Measurements from ENCODE around the gene KCNH1.

The KCNH1 gene

DNA sequence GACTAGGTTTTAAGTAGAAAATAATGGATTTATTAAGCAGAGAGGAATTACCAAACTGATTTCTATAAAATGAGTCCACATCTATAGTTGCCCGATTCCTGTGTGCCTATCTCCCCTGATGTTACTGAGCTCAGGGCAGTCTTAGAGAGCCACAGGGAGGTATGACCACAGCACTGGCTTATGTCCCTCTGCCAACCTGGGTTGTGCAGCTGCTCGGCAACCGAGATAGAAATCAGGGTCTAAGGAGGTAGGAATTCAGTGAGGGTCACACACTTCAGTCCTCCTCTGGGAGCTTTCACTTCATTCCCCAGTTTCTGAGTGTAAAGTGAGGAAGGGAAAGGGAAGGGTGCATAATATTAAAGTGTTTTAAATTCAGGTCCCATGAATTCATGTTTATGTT lies 386.8 kb downstream of the KCNH1 start:
- DNase-seq, result no peak

- DNase-seq, result no peak
These were observed 387.8 kb downstream of the KCNH1 start for GRCh38 chr1:210746024-210746731.

GRCh38 chr1:210743038-210743437 lies 390.9 kb downstream of the KCNH1 start:
- no peak for DNase-seq

GRCh38 chr1:210741564-210741963 lies 392.4 kb downstream of the KCNH1 start:
- no peak for DNase-seq

DNA sequence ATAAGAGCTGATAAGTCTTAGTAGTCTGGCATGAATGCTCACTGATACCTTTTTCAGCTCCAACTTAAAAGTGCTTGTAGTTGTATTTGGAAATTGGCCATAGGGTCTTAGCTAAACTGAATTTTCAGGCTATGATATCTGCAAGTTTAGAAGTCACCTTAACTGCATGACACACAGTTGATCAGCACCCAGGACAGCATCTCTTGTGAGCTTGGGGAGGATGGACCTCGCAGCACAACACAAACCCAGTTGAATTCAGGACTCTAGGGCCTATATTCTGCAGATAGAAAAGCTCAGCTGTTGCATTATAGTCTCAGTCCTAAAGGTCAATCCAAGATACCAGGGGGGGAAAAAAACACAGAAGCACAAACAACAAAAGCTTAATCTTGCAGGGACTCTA lies 394.3 kb downstream of the KCNH1 start:
- DNase-seq, result no peak

DNA sequence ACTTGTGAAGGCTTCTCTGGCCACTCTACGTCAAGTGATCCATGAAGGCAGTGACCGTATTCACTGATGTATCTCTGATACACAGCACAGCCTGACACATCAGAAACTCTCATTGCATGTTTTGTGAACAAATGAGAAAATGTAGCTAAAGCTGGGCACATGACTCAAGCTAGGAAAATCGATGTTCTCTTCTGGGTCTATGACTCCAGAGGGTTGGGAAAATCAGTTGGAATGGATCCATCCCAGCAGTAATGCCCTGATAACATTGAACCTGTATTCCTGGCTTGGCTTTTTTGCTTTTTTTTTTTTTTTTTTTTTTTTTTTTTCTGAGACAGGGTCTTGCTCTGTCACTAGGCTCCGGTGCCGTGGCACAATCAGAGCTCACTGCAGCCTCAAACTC lies 395.7 kb downstream of the KCNH1 start:
- no peak for DNase-seq

DNA sequence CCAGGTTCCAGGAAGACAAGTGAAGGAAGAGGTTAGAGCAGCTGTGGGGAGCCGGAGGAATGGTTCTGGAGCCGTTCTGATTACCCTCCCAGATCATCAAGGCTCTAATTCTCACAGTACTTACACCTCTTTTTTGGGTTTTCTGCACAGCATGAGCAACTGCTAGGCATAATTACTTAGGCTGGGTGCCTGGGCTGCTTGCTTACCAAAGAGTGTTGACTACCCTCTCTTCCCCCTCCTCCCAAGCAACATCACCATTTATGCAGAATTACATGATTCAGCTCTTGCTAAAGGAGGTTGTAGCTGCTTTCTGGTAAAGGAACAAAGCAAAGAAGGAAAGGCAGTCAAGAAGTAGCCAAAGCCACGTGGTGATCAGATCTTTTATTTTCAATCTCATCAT lies 397.2 kb downstream of the KCNH1 start:
- DNase-seq, result no peak

DNA sequence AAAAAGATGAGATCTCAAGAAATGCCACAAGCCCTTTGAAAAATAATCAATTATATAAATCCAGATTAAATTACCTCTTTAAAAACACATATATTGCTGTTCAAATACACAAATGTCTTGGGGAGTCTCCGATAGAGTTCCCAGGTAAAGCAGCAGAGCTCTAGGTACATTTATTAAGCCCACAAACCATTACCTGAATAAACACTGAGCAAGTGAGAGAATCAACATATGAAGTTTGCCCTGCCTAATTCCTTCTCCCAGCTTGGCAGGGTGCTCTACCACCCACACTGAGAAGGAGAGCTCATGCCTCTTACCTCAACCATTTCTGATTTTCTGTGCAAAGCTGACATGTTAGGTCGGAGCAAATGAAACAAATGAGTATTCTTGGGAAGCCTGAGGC lies 402.4 kb downstream of the KCNH1 start:
- no peak for DNase-seq

DNA sequence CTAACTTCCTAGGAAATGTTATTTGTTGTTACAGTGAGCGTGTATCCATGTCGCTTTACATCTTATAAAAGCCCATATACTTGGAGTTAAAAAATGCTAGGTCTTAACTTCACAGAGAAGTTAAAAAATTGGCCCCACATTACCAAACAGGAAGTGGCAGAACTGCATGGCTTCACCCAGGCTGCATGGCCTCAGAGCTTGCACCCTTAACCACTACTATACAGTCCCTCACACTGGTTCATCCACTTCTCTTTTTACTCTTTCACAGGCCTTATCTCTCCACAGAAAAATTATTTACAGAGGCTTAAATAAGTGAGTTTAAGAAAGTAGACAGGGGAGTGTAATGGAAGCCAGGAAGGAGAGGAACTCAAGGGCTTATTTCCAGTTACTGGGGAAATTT lies 402.8 kb downstream of the KCNH1 start:
- no peak for DNase-seq

DNA sequence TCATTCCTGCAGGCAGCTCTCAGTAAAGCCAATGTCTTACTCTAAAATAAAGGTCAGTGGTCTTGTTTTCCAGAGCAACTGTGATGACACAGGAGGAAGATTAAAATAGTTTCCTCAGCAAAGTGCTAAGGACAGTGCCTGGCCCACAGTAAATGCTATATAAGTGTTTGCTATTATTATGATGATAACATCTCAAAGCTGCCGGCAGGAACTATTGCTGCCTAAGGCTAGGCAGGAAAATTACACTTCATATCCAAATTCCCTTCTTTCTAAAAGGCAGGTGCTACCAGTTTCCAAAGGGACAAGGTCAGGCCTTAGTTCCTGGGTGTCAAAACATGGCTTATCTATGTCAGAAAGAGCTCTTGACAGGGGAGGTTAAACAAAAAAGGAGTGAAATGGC lies 403.9 kb downstream of the KCNH1 start:
- no peak for DNase-seq

GRCh38 chr1:210728437-210729149 lies 405.4 kb downstream of the KCNH1 start:
- no peak for DNase-seq

GRCh38 chr1:210727709-210728108 lies 406.2 kb downstream of the KCNH1 start:
- DNase-seq, result no peak

- DNase-seq, result peak; percentile 2
These were observed 407.3 kb downstream of the KCNH1 start for GRCh38 chr1:210726621-210727020.

- DNase-seq, result no peak
These were observed 409.2 kb downstream of the KCNH1 start for GRCh38 chr1:210724768-210725167.

DNA sequence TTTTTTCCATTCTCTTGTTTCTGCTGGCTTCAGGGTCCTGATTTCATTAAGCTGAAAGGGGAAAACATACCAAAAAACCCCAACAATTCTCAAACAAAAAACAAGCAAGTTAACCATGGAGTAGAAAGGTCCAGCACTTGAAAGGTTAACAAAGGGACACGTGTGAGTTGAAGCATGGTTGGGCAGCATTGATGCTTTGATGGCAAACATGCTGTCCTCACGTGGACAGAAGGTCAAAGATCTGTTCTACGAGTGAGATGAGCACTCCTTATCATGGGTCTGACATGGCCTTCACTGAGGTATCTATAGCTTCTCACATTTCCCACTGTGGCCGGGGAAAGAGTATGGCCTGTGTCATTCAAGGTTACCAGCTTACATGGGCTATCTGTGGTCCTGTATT lies 410.3 kb downstream of the KCNH1 start:
- DNase-seq, result no peak

GRCh38 chr1:210722410-210723081 lies 411.4 kb downstream of the KCNH1 start:
- DNase-seq, result no peak

DNA sequence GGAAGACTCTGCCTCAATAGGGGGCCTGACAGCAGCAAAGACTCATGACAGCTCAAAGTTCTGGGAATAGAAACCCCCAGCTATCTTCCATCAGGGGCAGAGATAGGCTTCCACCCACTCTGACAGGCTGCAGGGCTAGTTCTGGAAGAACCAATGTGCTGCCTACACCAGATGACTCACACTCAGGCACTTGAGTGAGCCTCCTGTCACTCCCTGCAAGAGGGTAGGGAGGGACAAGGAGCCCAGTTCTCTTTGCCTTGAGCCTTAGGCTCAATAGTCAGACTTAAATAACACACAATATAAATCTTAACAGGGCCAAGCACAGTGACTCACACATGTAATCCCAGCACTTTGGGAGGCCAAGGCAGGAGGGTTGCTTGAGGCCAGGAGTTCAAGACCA lies 418.9 kb downstream of the KCNH1 start:
- no peak for DNase-seq

DNA sequence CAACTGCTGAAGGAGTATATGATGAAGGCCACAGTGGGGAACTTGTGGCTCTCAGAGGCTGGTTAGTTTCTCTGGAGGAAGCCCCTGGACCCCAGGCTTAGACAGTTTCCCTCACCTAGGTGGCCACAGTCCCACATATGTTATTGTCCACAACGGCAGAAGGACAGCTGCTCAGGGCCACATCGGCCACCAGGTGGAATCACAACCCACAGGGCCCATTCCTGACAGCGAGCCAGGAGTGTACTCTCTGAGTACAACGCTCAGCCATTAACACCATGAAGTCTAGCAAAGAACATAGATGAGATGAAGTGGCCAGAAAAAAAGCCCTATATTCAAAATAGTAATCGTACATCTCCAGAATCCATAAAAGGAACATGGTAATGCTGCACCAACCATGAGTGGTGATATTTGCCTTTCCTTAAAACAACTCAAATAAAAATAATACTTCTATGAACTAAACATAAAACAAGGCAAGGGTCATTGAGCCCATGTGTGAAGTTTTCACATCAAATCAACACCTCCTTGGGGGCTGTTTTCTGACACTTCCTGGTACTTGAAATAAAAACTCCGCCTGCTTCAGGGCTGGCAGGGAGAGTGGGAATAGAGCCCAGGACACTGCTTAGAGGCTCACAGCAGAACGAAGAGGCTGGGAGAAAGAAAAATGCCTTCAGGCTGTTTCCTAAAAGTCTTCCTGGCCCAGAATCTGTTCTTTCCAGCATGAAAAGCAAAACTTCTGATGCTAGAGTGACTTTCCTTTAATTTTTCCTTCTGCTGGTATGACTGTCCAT lies 421.9 kb downstream of the KCNH1 start:
- no peak for DNase-seq

DNA sequence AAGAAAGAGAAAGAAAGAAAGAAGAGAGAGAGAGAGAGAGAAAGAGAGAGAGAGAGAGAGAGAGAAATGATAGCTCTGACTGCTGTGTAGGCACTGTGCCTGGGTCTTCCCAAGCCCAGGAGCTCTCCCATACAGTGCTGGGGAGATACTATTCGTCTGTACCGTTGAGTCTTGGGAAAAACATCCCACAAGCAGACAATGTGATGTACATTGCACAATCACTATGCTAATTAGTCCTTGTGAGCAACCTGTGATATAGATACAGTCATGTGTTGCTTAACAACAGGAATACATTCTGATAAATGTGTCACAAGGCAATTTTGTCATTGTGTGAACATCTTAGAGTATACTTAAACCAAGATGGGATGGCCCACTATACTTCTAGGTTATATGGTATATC lies 424.2 kb downstream of the KCNH1 start:
- DNase-seq, result no peak

- no peak for DNase-seq
These were observed 426.4 kb downstream of the KCNH1 start for GRCh38 chr1:210707300-210708240.

DNA sequence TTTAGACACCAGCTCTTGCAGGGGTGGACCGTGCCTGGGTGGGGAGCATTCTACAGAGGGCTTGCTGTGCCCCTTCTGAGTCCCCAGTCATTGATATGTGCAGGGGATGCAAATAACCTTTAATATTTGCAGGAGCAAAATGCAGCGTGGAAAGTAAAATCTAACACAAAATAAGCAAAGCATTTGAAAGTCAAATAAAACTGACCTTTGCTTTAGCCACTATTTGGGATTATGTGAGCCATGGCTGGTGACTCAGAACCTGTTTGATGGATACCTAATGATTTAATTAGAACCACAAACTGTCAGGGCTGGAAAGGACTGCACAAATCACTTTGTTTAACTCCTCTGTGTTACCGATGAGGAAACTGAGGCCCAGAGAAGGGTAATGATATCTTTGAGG lies 427.7 kb downstream of the KCNH1 start:
- DNase-seq, result no peak

DNA sequence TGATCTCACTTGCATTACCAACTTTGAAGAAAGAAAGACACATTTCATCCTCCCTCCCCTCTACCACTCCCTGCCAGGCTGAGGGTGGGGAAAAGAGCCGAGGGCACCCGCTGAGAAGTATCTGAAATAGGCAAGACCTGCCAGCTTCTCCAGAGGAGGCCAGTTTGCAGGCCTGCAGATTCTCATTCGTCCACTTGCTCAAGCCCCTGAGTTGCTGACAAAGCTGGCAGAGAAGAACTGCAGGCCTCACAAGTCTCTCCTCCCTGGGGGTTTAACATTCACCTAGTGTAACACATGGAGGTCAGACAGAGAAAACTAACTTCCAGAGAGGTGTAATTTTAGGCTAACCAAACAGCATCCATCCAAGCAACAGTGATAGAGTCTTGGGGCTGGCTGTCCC lies 428.9 kb downstream of the KCNH1 start:
- no peak for DNase-seq
